Measurements from ENCODE around the gene GIT2. TPM values are rescaled to one million over a fixed set of nuclear protein-coding genes. Genes with fewer than 3 reads are reported as not detected.

The GIT2 gene
- total and polyA plus RNA-seq, 4 donors, result 9.3 to 78.0 (median 39.6) TPM

GRCh38 chr12:109883461-109883860, 112.7 kb downstream of the GIT2 start:
- DNase-seq, result no peak
- no peak overlapping the region for H3K27ac ChIP-seq (ENCODE audit: low read depth in 1 of 2, low read length in 2 of 2)
- no peak overlapping the region for H3K4me3 ChIP-seq (ENCODE audit: low read length in 2 of 2)
- ATAC-seq (ENCODE audit: low FRiP score), result no peak
- no peaks in the 10 kb centered on the region for H3K9me3 ChIP-seq (ENCODE audit: control insufficient read depth, low read length)
- intact Hi-C loops (cut with DNase I), result no loop called here
- H3K36me3 ChIP-seq (ENCODE audit: control insufficient read depth in 1 of 2, insufficient read depth in 2 of 2, low read length in 1 of 2), result no peaks in the 10 kb centered on the region
- H3K4me1 ChIP-seq (ENCODE audit: control insufficient read depth in 1 of 2, insufficient read depth in 2 of 2, low read length in 2 of 2), result no peaks in the 10 kb centered on the region
- H3K27me3 ChIP-seq (ENCODE audit: control insufficient read depth in 1 of 2, insufficient read depth in 2 of 2, low read length in 1 of 2), result no peaks in the 10 kb centered on the region
- WGBS, 2 donors, result 71 to 74% methylated on average over 4 of the region's 4 CpGs

DNA sequence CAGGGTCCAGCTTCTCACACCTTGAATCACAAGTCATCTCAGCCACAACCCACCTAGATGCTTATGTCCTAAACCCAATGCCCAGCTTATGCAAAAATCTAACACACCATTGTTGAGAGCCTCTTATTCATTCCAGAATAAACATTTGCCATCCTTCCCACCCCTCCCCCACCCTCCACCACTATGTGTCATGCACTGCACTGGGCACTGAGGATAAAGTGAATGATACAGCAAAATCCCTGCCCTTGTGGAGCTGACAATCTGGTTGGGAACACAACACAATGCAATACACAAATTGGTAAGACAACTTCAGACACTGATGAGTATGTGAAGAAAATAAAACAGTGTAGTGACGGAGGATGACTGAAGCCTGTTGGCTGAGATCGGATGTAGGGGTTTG, 114.4 kb downstream of the GIT2 start:
- peaks cover 0 to 4% of the 10 kb centered on the region in 2 donors for H3K4me1 ChIP-seq (ENCODE audit: control insufficient read depth in 1 of 2, insufficient read depth in 2 of 2, low read length in 2 of 2)
- intact Hi-C loops (cut with DNase I), result no loop called here
- DNase-seq (no peak), ATAC-seq (ENCODE audit: low FRiP score) (no peak)
- no peaks in the 10 kb centered on the region for H3K9me3 ChIP-seq (ENCODE audit: control insufficient read depth, low read length)
- 82 to 85% methylated on average over 2 of the region's 2 CpGs for WGBS, 2 donors
- H3K4me3 ChIP-seq (ENCODE audit: low read length in 2 of 2), result no peak overlapping the region
- H3K36me3 ChIP-seq (ENCODE audit: control insufficient read depth in 1 of 2, insufficient read depth in 2 of 2, low read length in 1 of 2), result no peaks in the 10 kb centered on the region
- H3K27me3 ChIP-seq (ENCODE audit: control insufficient read depth in 1 of 2, insufficient read depth in 2 of 2, low read length in 1 of 2), result no peaks in the 10 kb centered on the region
- no peak overlapping the region for H3K27ac ChIP-seq (ENCODE audit: low read depth in 1 of 2, low read length in 2 of 2)

DNA sequence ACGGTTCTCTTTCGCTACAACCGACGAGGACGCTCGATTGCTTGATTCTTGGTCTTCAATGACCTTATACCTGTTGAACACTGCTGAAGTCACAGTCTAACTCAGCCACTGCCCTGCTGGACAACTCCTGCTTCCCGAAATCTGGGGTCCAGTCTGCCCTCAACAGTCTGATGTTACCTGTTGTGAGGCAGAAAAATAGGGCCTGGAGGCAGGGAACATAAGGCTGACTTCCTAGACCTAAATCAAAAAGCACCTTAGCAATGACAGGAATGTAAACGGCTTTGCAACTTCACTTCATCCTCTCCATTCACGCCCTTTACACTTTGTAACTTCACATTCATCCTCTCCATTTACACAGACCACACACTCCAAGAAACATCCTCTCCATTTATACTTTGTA, 115.2 kb downstream of the GIT2 start:
- intact Hi-C loops (cut with DNase I), result loop anchor here (1.0 kb wide), 2 partner anchors 74 to 76 kb away; no protein-coding TSS in a partner anchor
- WGBS, 2 donors, result 6 to 7% methylated on average over 9 of the region's 9 CpGs

GRCh38 chr12:109880043-109880931, 115.9 kb downstream of the GIT2 start, which contains the start of gene GLTP:
TSS of gene GLTP (minus strand) at chr12:109880541. CDS start at chr12:109880374, 167 bp downstream.
- Histone ChIP-seq H3K4me3 (ENCODE audit: low read length in 2 of 2) (peak within 1 kb of the TSS; percentile 69 to 92), H3K36me3 (ENCODE audit: control insufficient read depth in 1 of 2, insufficient read depth in 2 of 2, low read length in 1 of 2) (no peaks in the 10 kb centered on the region), H3K27ac (ENCODE audit: low read depth in 1 of 2, low read length in 2 of 2) (peak within 1 kb of the TSS in 1 of 2 donors; percentile 15), H3K9me3 (ENCODE audit: control insufficient read depth, low read length) (no peaks in the 10 kb centered on the region), H3K27me3 (ENCODE audit: control insufficient read depth in 1 of 2, insufficient read depth in 2 of 2, low read length in 1 of 2) (no peaks in the 10 kb centered on the region), H3K4me1 (ENCODE audit: control insufficient read depth in 1 of 2, insufficient read depth in 2 of 2, low read length in 2 of 2) (peaks cover 0 to 4% of the 10 kb centered on the region in 2 donors)
- WGBS, 2 donors, result 0 to 1% methylated on average over 50 to 92 of the region's 92 CpGs
- ATAC-seq (ENCODE audit: low FRiP score) (peak; percentile 97), DNase-seq (peak; percentile 90 to 94)
- intact Hi-C loops (cut with DNase I), result loop anchor here (1.0 kb wide), 2 partner anchors 73 to 75 kb away; no protein-coding TSS in a partner anchor

More for the DNA sequence above, 115.2 kb downstream of the GIT2 start:
- Histone ChIP-seq H3K27ac (ENCODE audit: low read depth in 1 of 2, low read length in 2 of 2) (no peak overlapping the region), H3K9me3 (ENCODE audit: control insufficient read depth, low read length) (no peaks in the 10 kb centered on the region), H3K27me3 (ENCODE audit: control insufficient read depth in 1 of 2, insufficient read depth in 2 of 2, low read length in 1 of 2) (no peaks in the 10 kb centered on the region), H3K4me3 (ENCODE audit: low read length in 2 of 2) (peak overlapping the region; percentile 53 to 56), H3K4me1 (ENCODE audit: control insufficient read depth in 1 of 2, insufficient read depth in 2 of 2, low read length in 2 of 2) (peaks cover 0 to 4% of the 10 kb centered on the region in 2 donors), H3K36me3 (ENCODE audit: control insufficient read depth in 1 of 2, insufficient read depth in 2 of 2, low read length in 1 of 2) (no peaks in the 10 kb centered on the region)
- ATAC-seq (ENCODE audit: low FRiP score) (no peak), DNase-seq (no peak)

Other genes starting within 250 kb of the GIT2 start
- gene TRPV4, start 163.0 kb downstream of the GIT2 start, total RNA-seq, result 1 to 10 TPM; 2.5 to 3.9 TPM
- 1 to 10 TPM in 1 of 2 donors, under 1 TPM in 1; 0.08 to 1.3 TPM for gene TRPV4, start 163.0 kb downstream of the GIT2 start, polyA plus RNA-seq
- 10 to 100 TPM; 38.4 to 38.6 TPM for gene GLTP, start 115.8 kb downstream of the GIT2 start, total RNA-seq
- 10 to 100 TPM; 25.4 to 31.7 TPM for gene GLTP, start 115.8 kb downstream of the GIT2 start, polyA plus RNA-seq
- 10 to 100 TPM in 1 of 2 donors, 1 to 10 TPM in 1; 9.8 to 21.1 TPM for gene TCHP, start 96.1 kb downstream of the GIT2 start, total RNA-seq
- gene TCHP, start 96.1 kb downstream of the GIT2 start, polyA plus RNA-seq, result 10 to 100 TPM in 1 of 2 donors, 1 to 10 TPM in 1; 4.3 to 14.6 TPM
- 10 to 100 TPM; 50.0 to 61.9 TPM for gene ANKRD13A, start 3.1 kb upstream of the GIT2 start, total RNA-seq
- 10 to 100 TPM; 16.5 to 24.7 TPM for gene ANKRD13A, start 3.1 kb upstream of the GIT2 start, polyA plus RNA-seq
- gene C12orf76, start 52.2 kb upstream of the GIT2 start, total RNA-seq, result 10 to 100 TPM; 10.5 to 18.1 TPM
- gene C12orf76, start 52.2 kb upstream of the GIT2 start, polyA plus RNA-seq, result 10 to 100 TPM; 17.8 to 18.4 TPM
- 10 to 100 TPM; 11.4 to 14.1 TPM for gene IFT81, start 128.0 kb upstream of the GIT2 start, total RNA-seq
- gene IFT81, start 128.0 kb upstream of the GIT2 start, polyA plus RNA-seq, result 10 to 100 TPM in 1 of 2 donors, 1 to 10 TPM in 1; 7.9 to 14.2 TPM

All from aorta (tissue), 5 donors.